Measurements from ENCODE around the gene INTU. TPM values are rescaled to one million over a fixed set of nuclear protein-coding genes. Genes with fewer than 3 reads are reported as not detected.

Gene INTU
- total RNA-seq, 2 donors from 2014 or later: 7.6 to 8.0 TPM

DNA sequence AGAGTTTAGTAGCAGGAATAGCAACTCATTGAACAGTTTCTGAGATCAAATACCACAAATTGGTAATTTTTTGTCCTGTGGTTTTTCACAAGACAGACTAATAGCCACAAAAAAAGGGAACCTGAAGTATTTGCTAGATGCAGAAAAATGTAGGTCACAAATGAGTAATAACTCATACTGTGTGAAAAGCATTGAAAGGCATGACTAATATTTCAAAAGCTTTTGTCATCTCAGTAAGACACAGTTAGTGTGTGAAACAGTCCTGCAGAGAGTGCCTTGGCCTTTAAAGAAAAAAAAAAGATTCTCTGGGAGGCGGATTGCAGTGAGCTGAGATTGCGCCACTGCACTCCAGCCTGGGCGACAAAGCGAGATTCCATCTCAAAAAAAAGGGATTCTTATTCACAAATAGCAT is 66.0 kb downstream of the INTU start:
- Histone ChIP-seq H3K4me3 (no peak overlapping the region), H3K27me3 (no peaks in the 10 kb centered on the region), H3K27ac (no peak overlapping the region), H3K9me3 (no peaks in the 10 kb centered on the region), H3K36me3 (replicated peaks in 1 of 2; ENCODE audit: insufficient read depth in 1 of 2, low read depth in 2 of 2) (no peaks in the 10 kb centered on the region), H3K4me1 (no peaks in the 10 kb centered on the region)
- ATAC-seq: no peak
- TF ChIP-seq, protein P1, sequence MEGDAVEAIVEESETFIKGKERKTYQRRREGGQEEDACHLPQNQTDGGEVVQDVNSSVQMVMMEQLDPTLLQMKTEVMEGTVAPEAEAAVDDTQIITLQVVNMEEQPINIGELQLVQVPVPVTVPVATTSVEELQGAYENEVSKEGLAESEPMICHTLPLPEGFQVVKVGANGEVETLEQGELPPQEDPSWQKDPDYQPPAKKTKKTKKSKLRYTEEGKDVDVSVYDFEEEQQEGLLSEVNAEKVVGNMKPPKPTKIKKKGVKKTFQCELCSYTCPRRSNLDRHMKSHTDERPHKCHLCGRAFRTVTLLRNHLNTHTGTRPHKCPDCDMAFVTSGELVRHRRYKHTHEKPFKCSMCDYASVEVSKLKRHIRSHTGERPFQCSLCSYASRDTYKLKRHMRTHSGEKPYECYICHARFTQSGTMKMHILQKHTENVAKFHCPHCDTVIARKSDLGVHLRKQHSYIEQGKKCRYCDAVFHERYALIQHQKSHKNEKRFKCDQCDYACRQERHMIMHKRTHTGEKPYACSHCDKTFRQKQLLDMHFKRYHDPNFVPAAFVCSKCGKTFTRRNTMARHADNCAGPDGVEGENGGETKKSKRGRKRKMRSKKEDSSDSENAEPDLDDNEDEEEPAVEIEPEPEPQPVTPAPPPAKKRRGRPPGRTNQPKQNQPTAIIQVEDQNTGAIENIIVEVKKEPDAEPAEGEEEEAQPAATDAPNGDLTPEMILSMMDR (IDR thresholded peaks at IDR 0.05): no peak
- no peak for TF ChIP-seq POLR2A (IDR thresholded peaks at IDR 0.05)
- intact Hi-C loops (cut with DNase I): no loop called here
- 84 to 93% methylated on average over 4 of the region's 4 CpGs for WGBS, 2 donors
- no peak for DNase-seq

DNA sequence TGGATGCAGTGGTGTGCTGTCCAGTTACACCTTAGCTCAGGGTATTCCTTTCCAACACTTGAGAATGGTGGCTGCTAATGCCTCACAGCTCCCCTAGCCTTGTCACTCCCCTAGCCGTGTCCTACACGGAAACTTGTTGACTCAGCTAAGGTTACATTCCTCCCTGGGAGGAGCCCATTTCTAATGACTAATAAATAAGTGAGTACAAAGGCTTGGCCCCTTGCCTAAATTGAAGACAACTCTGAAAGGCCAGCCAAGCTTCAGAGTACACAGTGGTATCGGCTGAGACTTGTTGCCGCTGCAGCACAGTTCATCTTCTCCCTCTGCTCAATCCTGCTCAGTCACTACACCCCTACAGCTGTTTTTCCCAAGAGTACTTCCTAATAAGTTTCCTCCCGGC is 76.2 kb downstream of the INTU start:
- peak; percentile 17 to 50 (median 30) for DNase-seq
- Histone ChIP-seq H3K36me3 (replicated peaks in 1 of 2; ENCODE audit: insufficient read depth in 1 of 2, low read depth in 2 of 2) (peaks cover 0 to 2% of the 10 kb centered on the region in 2 donors), H3K27ac (no peak overlapping the region), H3K4me3 (no peak overlapping the region), H3K4me1 (no peaks in the 10 kb centered on the region), H3K27me3 (no peaks in the 10 kb centered on the region), H3K9me3 (no peaks in the 10 kb centered on the region)
- intact Hi-C loops (cut with DNase I): no loop called here
- TF ChIP-seq POLR2A (IDR thresholded peaks at IDR 0.05): no peak
- TF ChIP-seq, protein P1 (IDR thresholded peaks at IDR 0.05): no peak
- 40 to 54% methylated on average over 5 of the region's 5 CpGs for WGBS, 2 donors
- peak; percentile 71 for ATAC-seq

DNA sequence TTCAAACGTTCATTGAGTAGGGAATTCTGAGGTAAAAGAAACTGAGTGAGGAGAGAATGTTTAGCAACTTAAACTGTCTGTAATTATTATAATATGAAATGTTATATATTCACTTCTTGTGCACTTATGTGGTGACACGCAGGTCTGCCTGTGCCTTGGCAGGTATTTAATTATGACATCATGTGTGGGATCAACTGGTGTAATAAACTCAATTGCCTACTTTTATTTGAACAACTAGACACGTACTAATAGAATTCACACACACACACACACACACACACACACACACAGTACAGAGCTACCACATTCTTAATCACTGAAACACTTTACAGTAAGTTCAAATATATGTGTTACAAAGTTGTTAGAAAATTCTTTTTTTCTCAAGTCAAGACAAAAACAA is 76.7 kb downstream of the INTU start:
- H3K36me3 ChIP-seq (replicated peaks in 1 of 2; ENCODE audit: insufficient read depth in 1 of 2, low read depth in 2 of 2): peaks cover 0 to 2% of the 10 kb centered on the region in 2 donors
- intact Hi-C loops (cut with DNase I): no loop called here
- 59 to 66% methylated on average over 3 of the region's 3 CpGs for WGBS, 2 donors
- H3K27me3 ChIP-seq: no peaks in the 10 kb centered on the region
- H3K4me1 ChIP-seq: no peaks in the 10 kb centered on the region
- no peak for ATAC-seq
- H3K27ac ChIP-seq: no peak overlapping the region
- H3K4me3 ChIP-seq: no peak overlapping the region
- DNase-seq: no peak
- TF ChIP-seq, protein P1 (IDR thresholded peaks at IDR 0.05): no peak
- no peak for TF ChIP-seq POLR2A (IDR thresholded peaks at IDR 0.05)
- no peaks in the 10 kb centered on the region for H3K9me3 ChIP-seq

DNA sequence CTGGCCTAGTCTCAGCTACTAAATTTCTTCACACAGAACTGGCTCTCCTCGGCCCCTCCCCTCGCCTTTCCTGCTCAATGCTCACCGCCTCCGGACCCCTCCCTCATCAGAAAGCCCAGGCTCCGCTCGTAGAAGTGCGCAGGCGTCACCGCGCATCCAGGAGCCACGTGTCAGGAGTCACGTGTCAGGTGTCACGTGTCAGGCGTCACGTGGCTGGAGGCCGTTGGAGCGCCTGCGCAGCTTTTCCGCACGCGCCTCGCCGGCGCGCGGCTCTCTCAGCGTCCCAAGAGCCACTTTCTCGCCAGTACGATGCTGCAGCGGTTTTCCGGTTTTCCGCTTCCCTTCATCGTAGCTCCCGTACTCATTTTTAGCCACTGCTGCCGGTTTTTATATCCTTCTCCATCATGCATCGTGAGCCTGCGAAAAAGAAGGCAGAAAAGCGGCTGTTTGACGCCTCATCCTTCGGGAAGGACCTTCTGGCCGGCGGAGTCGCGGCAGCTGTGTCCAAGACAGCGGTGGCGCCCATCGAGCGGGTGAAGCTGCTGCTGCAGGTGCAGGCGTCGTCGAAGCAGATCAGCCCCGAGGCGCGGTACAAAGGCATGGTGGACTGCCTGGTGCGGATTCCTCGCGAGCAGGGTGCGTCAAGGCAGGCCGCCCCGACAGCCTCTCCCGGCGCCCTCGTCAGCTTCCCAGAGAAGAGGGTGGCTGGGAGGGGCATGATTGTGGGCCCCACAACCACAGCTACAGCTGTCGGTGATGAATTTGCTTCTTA is 97.6 kb downstream of the INTU start, which contains the start of gene SLC25A31:
TSS of gene SLC25A31 (plus strand) at position 259 of the 772 bp plus-strand sequence. CDS start at position 405, 146 bp downstream.
- ATAC-seq (no peak), DNase-seq (no peak)
- Histone ChIP-seq H3K9me3 (no peaks in the 10 kb centered on the region), H3K4me3 (no peak within 1 kb of the TSS), H3K27me3 (no peaks in the 10 kb centered on the region), H3K36me3 (replicated peaks in 1 of 2; ENCODE audit: insufficient read depth in 1 of 2, low read depth in 2 of 2) (no peaks in the 10 kb centered on the region), H3K27ac (no peak within 1 kb of the TSS), H3K4me1 (no peaks in the 10 kb centered on the region)
- intact Hi-C loops (cut with DNase I): loop anchor here (5.0 kb wide), 1 partner anchor 123 kb away; no protein-coding TSS in a partner anchor
- TF ChIP-seq POLR2A (IDR thresholded peaks at IDR 0.05): no peak
- TF ChIP-seq, protein P1 (IDR thresholded peaks at IDR 0.05): no peak
- whole genome bisulfite sequencing, 2 donors: 88 to 89% methylated on average over 61 to 63 of the region's 64 CpGs
